Measurements from ENCODE around the gene CRKL.

DNA sequence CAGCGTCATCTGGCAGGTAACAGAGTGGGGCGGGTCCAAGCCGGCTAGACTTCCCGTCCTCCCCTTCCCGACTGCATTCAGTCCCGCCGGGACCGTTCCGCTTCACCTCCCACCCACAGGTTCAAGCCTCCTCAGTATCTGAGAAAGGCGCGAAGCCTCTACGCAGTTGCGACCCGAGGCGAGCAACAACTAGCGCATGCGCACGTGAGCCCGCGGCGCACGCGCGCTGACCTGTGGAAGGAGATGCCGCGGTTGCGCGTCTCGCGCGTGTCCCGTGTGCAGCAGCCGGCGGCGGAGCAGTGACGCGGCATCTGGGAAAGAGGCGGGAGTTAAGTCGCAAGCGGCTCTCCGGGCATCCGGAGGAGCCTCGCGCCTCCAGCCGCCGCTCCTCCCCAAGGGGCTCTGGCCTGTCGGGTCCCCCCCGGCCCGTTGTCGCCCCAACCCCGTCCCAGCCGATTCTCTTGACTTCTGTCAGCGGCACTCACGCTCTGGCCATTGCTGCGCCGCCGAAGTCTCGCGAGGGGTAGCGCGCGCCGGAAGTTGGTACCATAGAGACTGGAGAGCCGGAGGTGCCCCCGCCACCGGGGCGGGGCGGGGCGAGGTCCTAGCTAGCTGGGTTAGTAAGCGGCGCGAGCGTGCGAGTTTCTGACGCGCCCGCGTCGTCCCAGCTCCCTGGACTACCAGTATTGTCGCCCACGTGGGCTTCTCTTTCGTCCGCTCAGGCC, 84.6 kb downstream of the CRKL start, which contains the start of gene THAP7:
- TF ChIP-seq POLR2AphosphoS5 (IDR thresholded peaks at IDR 0.05; ENCODE audit: low read depth, low read length) (peak; percentile 88), SIN3A (IDR thresholded peaks at IDR 0.05; ENCODE audit: low read depth) (peak; percentile 80)

Measured in HCT116 (cell line).